Ovary (tissue), 3 donors: ENCODE results near the gene ID3.

Experiments
- EP300 ChIP-seq: sonication (generic); formaldehyde crosslinking; IDR thresholded peaks from one replicate; pipeline ENCODE4 v1.6.1; 2017; ENCODE audit warnings: antibody characterized with exemption
- TF ChIP-seq, protein P1 (sequence below), 3 donors: fragments of 450-650 bp in 2 of 3; fragments of 200-600 bp in 1 of 3; IDR thresholded peaks; one replicate each; pipeline versions ENCODE4 v1.5.1 to v1.8.0; 2016 to 2022; ENCODE audit warnings: antibody characterized with exemption in 3 of 3, mild to moderate bottlenecking in 1 of 3
- donor health status: DM: no; HTN: no; CAD: no.

DNA sequence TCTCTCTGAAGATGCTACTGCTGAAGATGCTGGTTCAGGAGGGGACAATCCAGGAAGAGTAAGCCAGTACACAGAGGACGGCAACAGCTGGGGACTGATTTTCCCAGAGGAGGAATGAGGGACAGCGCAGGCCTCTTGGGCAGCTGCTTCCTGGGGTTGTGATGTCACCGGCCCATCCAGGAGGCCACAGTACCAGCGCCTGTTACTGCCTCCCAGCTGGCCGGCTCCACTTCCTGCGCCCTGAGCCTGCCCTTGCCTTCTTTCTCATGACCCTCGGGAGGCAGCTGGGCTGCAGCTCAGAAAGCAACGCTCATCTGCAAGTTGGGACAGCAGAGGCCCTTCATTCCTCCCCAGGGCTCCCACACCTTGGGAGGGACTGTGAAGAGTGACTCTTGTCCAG, 21.9 kb upstream of the ID3 start:
- TF ChIP-seq, protein P1, sequence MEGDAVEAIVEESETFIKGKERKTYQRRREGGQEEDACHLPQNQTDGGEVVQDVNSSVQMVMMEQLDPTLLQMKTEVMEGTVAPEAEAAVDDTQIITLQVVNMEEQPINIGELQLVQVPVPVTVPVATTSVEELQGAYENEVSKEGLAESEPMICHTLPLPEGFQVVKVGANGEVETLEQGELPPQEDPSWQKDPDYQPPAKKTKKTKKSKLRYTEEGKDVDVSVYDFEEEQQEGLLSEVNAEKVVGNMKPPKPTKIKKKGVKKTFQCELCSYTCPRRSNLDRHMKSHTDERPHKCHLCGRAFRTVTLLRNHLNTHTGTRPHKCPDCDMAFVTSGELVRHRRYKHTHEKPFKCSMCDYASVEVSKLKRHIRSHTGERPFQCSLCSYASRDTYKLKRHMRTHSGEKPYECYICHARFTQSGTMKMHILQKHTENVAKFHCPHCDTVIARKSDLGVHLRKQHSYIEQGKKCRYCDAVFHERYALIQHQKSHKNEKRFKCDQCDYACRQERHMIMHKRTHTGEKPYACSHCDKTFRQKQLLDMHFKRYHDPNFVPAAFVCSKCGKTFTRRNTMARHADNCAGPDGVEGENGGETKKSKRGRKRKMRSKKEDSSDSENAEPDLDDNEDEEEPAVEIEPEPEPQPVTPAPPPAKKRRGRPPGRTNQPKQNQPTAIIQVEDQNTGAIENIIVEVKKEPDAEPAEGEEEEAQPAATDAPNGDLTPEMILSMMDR (IDR thresholded peaks at IDR 0.05) = no peak
- no peak for TF ChIP-seq EP300
